Right atrium auricular region (tissue), 2 donors: ENCODE data around the gene CDK5RAP2. TPM values are rescaled to one million over a fixed set of nuclear protein-coding genes. Genes with fewer than 3 reads are reported as not detected.
A peak's percentile ranks its signal among the peaks of the same experiment; 100 is the strongest.

ENCODE experiments used
- DNase-seq: peaks from one replicate; pipeline ENCODE4 v3.0.0-alpha.2; 2019; ENCODE audit warnings: low spot score
- H3K27ac ChIP-seq, 2 donors: fragments of 200-600 bp; sonication (generic); 1 replicate in 1 of 2; 2 replicates in 1 of 2; pipeline ENCODE4 v1.5.1; 2016 to 2019
- H3K27me3 ChIP-seq, 2 donors: fragments of 200-600 bp; sonication (generic); one replicate each; pipeline versions ENCODE4 v1.5.1 to v1.6.0; 2017 to 2019
- H3K36me3 ChIP-seq: fragments of 200-600 bp; sonication (generic); one replicate; pipeline ENCODE4 v1.5.1; 2016
- H3K4me1 ChIP-seq, 2 donors: fragments of 200-600 bp; sonication (generic); one replicate each; pipeline versions ENCODE4 v1.5.1 to v1.6.0; 2017 to 2019
- H3K4me3 ChIP-seq, 2 donors: fragments of 200-600 bp; sonication (generic); 1 replicate in 1 of 2; 2 replicates in 1 of 2; pipeline ENCODE4 v1.5.1; 2017 to 2019; ENCODE audit warnings: mild to moderate bottlenecking in 1 of 2, moderate library complexity in 1 of 2
- H3K9me3 ChIP-seq, 2 donors: fragments of 200-600 bp; sonication (generic); one replicate each; pipeline ENCODE4 v1.5.1; 2019
- CTCF ChIP-seq, 2 donors: fragments of 200-600 bp; sonication (generic); IDR thresholded peaks; one replicate each; pipeline ENCODE4 v1.5.1; 2019; ENCODE audit warnings: antibody characterized with exemption in 2 of 2
- total RNA-seq, 2 donors: library from RNA; depleted of rRNA; stranded (reverse); fragments of >200 nt; gene quantifications; one replicate each; pipeline ENCODE4 v1.1.0, GENCODE V29; 2016

Gene CDK5RAP2
- total RNA-seq, 2 donors from 2014 or later = 36.7 to 40.4 TPM

DNA sequence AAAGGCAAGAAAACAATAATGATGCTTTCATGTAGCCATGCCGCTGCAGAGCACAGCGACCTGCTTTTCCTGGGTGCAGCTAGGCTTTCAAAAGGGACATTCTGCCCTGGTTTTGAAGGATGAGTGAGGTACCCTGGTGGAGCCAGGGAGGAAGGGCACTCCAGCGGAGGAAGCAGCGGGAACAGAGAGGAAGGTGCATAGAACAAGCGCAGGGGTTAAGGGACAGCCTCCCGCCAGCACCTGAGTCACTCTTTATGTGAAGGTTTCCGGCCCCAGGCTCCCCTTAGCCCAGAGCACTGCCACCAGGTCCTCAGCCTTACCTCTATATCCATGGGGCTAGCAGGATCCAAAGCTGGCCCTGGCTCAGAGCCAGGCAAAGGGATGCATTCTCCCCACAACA, 221.1 kb downstream of the CDK5RAP2 start:
- H3K4me1 ChIP-seq = no peaks in the 10 kb centered on the region
- DNase-seq = no peak
- H3K27ac ChIP-seq = no peak overlapping the region
- H3K9me3 ChIP-seq = no peaks in the 10 kb centered on the region
- H3K4me3 ChIP-seq = no peak overlapping the region
- H3K27me3 ChIP-seq = no peaks in the 10 kb centered on the region
- no peak for TF ChIP-seq CTCF (IDR thresholded peaks at IDR 0.05)
- no peaks in the 10 kb centered on the region for H3K36me3 ChIP-seq

DNA sequence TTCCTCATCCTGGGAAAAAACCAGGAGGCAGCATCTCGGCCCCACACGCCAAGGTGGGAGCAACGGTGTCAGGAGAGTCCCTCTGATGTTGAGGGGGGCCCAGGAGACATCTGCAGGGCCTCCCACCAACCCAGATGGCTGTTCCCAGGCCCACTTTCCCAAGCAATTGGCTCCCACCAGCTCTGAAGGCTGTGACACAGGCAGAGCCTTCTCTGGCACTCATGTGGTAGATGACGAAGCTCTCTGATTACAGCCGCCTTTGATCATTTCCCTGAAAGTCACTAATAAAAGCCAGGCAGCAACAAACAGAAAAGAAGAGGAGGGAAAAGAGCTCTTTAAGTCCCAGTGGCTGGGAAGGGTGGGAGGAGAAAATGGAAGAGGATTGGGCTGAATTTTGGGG, 226.5 kb downstream of the CDK5RAP2 start:
- H3K4me3 ChIP-seq = no peak overlapping the region
- no peaks in the 10 kb centered on the region for H3K9me3 ChIP-seq
- no peak overlapping the region for H3K27ac ChIP-seq
- TF ChIP-seq CTCF (IDR thresholded peaks at IDR 0.05) = no peak
- no peaks in the 10 kb centered on the region for H3K36me3 ChIP-seq
- H3K27me3 ChIP-seq = no peaks in the 10 kb centered on the region
- peaks cover 0 to 5% of the 10 kb centered on the region in 2 donors for H3K4me1 ChIP-seq
- DNase-seq = peak; percentile 46

DNA sequence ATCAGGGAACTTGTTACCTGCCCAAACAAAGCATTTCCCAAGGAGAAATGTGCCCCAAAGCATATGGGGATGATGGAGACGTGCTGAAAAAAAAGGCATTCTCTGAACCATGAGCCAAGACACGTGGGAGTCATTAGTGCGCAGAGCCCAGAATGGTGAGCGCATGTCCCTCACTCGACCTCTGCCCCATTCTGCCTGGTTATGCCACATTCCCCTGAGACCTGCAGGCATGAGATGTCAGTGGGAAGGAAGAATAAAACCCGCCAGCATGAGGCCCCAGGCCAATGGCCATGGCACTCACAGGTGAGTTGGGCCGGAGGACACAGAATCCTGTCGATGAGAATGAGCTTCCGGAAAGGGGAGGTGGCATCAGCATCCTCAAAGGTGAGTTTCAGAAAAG, 228.9 kb downstream of the CDK5RAP2 start:
- H3K9me3 ChIP-seq = no peaks in the 10 kb centered on the region
- H3K4me1 ChIP-seq = peaks cover 0 to 5% of the 10 kb centered on the region in 2 donors
- TF ChIP-seq CTCF (IDR thresholded peaks at IDR 0.05) = no peak
- DNase-seq = no peak
- H3K36me3 ChIP-seq = no peaks in the 10 kb centered on the region
- no peak overlapping the region for H3K27ac ChIP-seq
- no peaks in the 10 kb centered on the region for H3K27me3 ChIP-seq
- no peak overlapping the region for H3K4me3 ChIP-seq

DNA sequence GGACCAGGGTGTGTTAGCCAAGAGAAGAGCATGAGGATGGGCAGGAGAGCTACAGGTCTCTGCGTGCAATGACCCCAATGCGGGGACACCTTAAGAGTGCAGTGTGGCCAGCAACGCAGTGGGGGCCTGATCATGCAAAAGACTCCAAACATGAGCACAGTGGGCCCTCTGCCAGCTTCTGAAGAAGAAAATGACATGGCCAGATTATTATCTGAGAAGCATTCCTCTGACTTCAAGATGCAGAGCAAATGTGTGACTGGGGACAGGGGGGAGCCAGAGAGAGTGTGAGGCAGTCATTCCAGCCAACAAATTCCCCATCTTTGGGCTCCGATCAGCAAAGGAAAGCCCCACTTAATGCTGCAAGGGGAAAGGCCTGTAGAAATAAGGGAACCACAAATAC, 229.4 kb downstream of the CDK5RAP2 start:
- no peaks in the 10 kb centered on the region for H3K9me3 ChIP-seq
- H3K4me3 ChIP-seq = no peak overlapping the region
- no peaks in the 10 kb centered on the region for H3K27me3 ChIP-seq
- H3K36me3 ChIP-seq = no peaks in the 10 kb centered on the region
- DNase-seq = no peak
- no peak overlapping the region for H3K27ac ChIP-seq
- peaks cover 0 to 5% of the 10 kb centered on the region in 2 donors for H3K4me1 ChIP-seq
- no peak for TF ChIP-seq CTCF (IDR thresholded peaks at IDR 0.05)

- no peaks in the 10 kb centered on the region for H3K27me3 ChIP-seq
- H3K9me3 ChIP-seq = no peaks in the 10 kb centered on the region
- TF ChIP-seq CTCF (IDR thresholded peaks at IDR 0.05) = peak; percentile 44 to 71
- H3K4me1 ChIP-seq = peaks cover 0 to 5% of the 10 kb centered on the region in 2 donors
- no peak overlapping the region for H3K4me3 ChIP-seq
- H3K36me3 ChIP-seq = no peaks in the 10 kb centered on the region
- no peak for DNase-seq
- no peak overlapping the region for H3K27ac ChIP-seq
Measured at GRCh38 chr9:120348951-120349429, 231.0 kb downstream of the CDK5RAP2 start.

GRCh38 chr9:120345379-120345778, 234.6 kb downstream of the CDK5RAP2 start:
- TF ChIP-seq CTCF (IDR thresholded peaks at IDR 0.05) = no peak
- Histone ChIP-seq H3K27ac (no peak overlapping the region), H3K36me3 (no peaks in the 10 kb centered on the region), H3K27me3 (no peaks in the 10 kb centered on the region), H3K4me1 (peaks cover 0 to 5% of the 10 kb centered on the region in 2 donors), H3K9me3 (no peaks in the 10 kb centered on the region), H3K4me3 (no peak overlapping the region)
- DNase-seq = no peak
